Lower lobe of right lung (tissue), 2 donors: Measurements from ENCODE around the gene PAAF1. TPM values are rescaled to one million over a fixed set of nuclear protein-coding genes. Genes with fewer than 3 reads are reported as not detected.

Experiments
- ATAC-seq, 2 donors: fragments of 200-7000 bp; cut with Tn5 transposase; one replicate each; pipeline ENCODE4 v1.9.1; 2020 to 2022; ENCODE audit warnings: mild to moderate bottlenecking in 2 of 2, moderate library complexity in 2 of 2
- DNase-seq: peaks from one replicate; pipeline ENCODE4 v3.0.0-alpha.2; 2020
- H3K27ac ChIP-seq: fragments of 200-600 bp; one replicate; pipeline ENCODE4 v1.8.0; 2022
- H3K27me3 ChIP-seq: fragments of 200-600 bp; one replicate; pipeline ENCODE4 v1.8.0; 2022; ENCODE audit warnings: low read depth
- H3K36me3 ChIP-seq: fragments of 200-600 bp; one replicate; pipeline ENCODE4 v1.8.0; 2022; ENCODE audit warnings: mild to moderate bottlenecking
- H3K4me1 ChIP-seq: fragments of 200-600 bp; one replicate; pipeline ENCODE4 v1.8.0; 2022
- H3K4me3 ChIP-seq: fragments of 200-600 bp; one replicate; pipeline ENCODE4 v1.8.0; 2022; ENCODE audit warnings: mild to moderate bottlenecking
- H3K9me3 ChIP-seq: fragments of 200-600 bp; one replicate; pipeline ENCODE4 v1.8.0; 2022
- CTCF ChIP-seq: fragments of 200-600 bp; IDR thresholded peaks from one replicate; pipeline ENCODE4 v1.8.0; 2022; ENCODE audit warnings: antibody characterized with exemption, mild to moderate bottlenecking
- intact Hi-C: fragments of 100-400 bp; cut with DNase I; formaldehyde crosslinking; loops from one replicate; pipeline ENCODE4 v1.11.0; 2022
- total RNA-seq: library from RNA; stranded (reverse); fragmentation: NEBNext Ultra II Directional; extraction: Animal tissue kit (Norgen Biotek cat#: 25700); gene quantifications from one replicate; pipeline ENCODE4 v1.2.1, GENCODE V29; 2021
- donor health status: DM: no; HTN: yes; CAD: no; lungs with severe emphysema.

Gene PAAF1
- total RNA-seq, 1 donor from 2014 or later: 15.2 TPM

DNA sequence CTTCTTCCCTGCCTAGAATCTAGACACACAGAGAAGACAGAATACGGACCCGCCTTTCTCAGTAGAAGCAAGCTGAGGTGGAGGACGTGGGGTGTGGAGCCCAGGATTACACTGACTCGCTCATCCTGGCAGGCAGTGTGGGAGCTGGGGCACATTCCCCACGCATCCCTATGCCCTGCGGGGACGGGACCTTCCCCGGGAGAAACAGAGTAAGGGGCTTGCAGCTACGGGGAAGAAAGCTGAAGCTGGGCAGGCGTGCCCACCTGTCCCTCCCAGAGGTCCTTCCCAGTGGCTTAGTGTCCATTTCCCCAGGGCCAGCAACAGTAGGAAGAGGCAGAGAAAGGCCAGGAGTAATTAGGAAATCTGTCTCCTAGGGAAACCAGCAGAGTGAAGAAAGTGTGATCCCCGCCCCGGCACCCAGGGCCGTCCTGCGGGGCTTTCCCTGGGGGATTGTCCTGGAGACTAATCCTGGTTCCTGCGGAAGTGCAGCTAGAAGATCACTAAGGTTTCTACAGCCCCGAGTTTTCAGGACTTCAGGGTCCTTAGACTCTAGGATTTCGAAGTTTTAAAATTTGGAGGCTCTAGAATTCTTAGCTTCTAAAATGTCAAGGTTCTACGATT, 81.8 kb downstream of the PAAF1 start:
- Histone ChIP-seq H3K4me1 (no peaks in the 10 kb centered on the region), H3K4me3 (no peak overlapping the region), H3K27me3 (peaks cover 7% of the 10 kb centered on the region), H3K27ac (no peak overlapping the region), H3K9me3 (no peaks in the 10 kb centered on the region), H3K36me3 (no peaks in the 10 kb centered on the region)
- ATAC-seq (no peak), DNase-seq (no peak)
- intact Hi-C loops: no loop called here
- TF ChIP-seq CTCF: no peak

- peaks cover 7% of the 10 kb centered on the region for H3K27me3 ChIP-seq
- ATAC-seq: no peak
- DNase-seq: no peak
- no peak overlapping the region for H3K27ac ChIP-seq
- TF ChIP-seq CTCF: no peak
- H3K36me3 ChIP-seq: no peaks in the 10 kb centered on the region
- no peaks in the 10 kb centered on the region for H3K9me3 ChIP-seq
- intact Hi-C loops: no loop called here
- no peak overlapping the region for H3K4me3 ChIP-seq
- no peaks in the 10 kb centered on the region for H3K4me1 ChIP-seq
Observed at GRCh38 chr11:73961321-73961720, 84.5 kb downstream of the PAAF1 start.

GRCh38 chr11:73962101-73962705, 85.4 kb downstream of the PAAF1 start:
- intact Hi-C loops: no loop called here

GRCh38 chr11:73963861-73964260, 87.1 kb downstream of the PAAF1 start:
- Histone ChIP-seq H3K4me1 (no peaks in the 10 kb centered on the region), H3K27ac (no peak overlapping the region), H3K4me3 (no peak overlapping the region), H3K36me3 (no peaks in the 10 kb centered on the region), H3K27me3 (no peaks in the 10 kb centered on the region), H3K9me3 (no peaks in the 10 kb centered on the region)
- no peak for TF ChIP-seq CTCF
- ATAC-seq (peak in 1 of 2 donors; percentile 6), DNase-seq (no peak)
- intact Hi-C loops: no loop called here

More at GRCh38 chr11:73962101-73962705, 85.4 kb downstream of the PAAF1 start:
- Histone ChIP-seq H3K27ac (no peak overlapping the region), H3K4me3 (no peak overlapping the region), H3K4me1 (no peaks in the 10 kb centered on the region), H3K27me3 (peaks cover 1% of the 10 kb centered on the region), H3K9me3 (no peaks in the 10 kb centered on the region), H3K36me3 (no peaks in the 10 kb centered on the region)
- DNase-seq: no peak
- ATAC-seq: no peak
- no peak for TF ChIP-seq CTCF

GRCh38 chr11:73965076-73965763, 88.4 kb downstream of the PAAF1 start:
- H3K27me3 ChIP-seq: no peaks in the 10 kb centered on the region
- no peaks in the 10 kb centered on the region for H3K36me3 ChIP-seq
- no peaks in the 10 kb centered on the region for H3K9me3 ChIP-seq
- H3K4me3 ChIP-seq: no peak overlapping the region
- intact Hi-C loops: no loop called here
- no peaks in the 10 kb centered on the region for H3K4me1 ChIP-seq
- no peak overlapping the region for H3K27ac ChIP-seq
- ATAC-seq (no peak), DNase-seq (no peak)
- no peak for TF ChIP-seq CTCF
